ENCODE results near the gene DNMT3A. TPM values are rescaled to one million over a fixed set of nuclear protein-coding genes. Genes with fewer than 3 reads are reported as not detected.
A peak's percentile ranks its signal among the peaks of the same experiment; 100 is the strongest.

DNMT3A gene
- total RNA-seq, 1 donor from 2014 or later, result 58.1 TPM

GRCh38 chr2:25365241-25365640, 23.5 kb upstream of the DNMT3A start:
- H3K4me1 Mint-ChIP-seq (ENCODE audit: low read depth, unreplicated experiment), result no peaks in the 10 kb centered on the region
- no peaks in the 10 kb centered on the region for H3K9me3 ChIP-seq (ENCODE audit: insufficient read depth, low read depth, low read length)
- no peaks in the 10 kb centered on the region for H3K79me2 ChIP-seq (ENCODE audit: insufficient read depth, low read length)
- H3K27ac Mint-ChIP-seq (ENCODE audit: unreplicated experiment), result no peak overlapping the region
- no peaks in the 10 kb centered on the region for H3K27me3 ChIP-seq (ENCODE audit: insufficient read depth, low read length)
- H3K4me2 ChIP-seq (ENCODE audit: low read length), result no peak overlapping the region
- H4K20me1 ChIP-seq (ENCODE audit: insufficient read depth, low read length), result no peaks in the 10 kb centered on the region
- no peak overlapping the region for H2AFZ ChIP-seq (ENCODE audit: low read depth, low read length)
- H3K4me3 ChIP-seq (ENCODE audit: insufficient read depth, low read depth, low read length), result no peak overlapping the region
- no peak overlapping the region for H3K9ac ChIP-seq (ENCODE audit: low read length)
- FAIRE-seq (no peak), DNase-seq (ENCODE audit: low read depth) (no peak)
- no peak for TF ChIP-seq CTCF (IDR thresholded peaks at IDR 0.05; ENCODE audit: insufficient read depth, low read depth, low read length)
- TF ChIP-seq EZH2 (IDR thresholded peaks at IDR 0.05; ENCODE audit: insufficient read depth, low read length), result no peak
- no peaks in the 10 kb centered on the region for H3K36me3 ChIP-seq (ENCODE audit: insufficient read depth, low read length)
- H3K4me1 ChIP-seq (ENCODE audit: insufficient read depth, low read length), result peaks cover 4% of the 10 kb centered on the region
- no peak overlapping the region for H3K27ac ChIP-seq (ENCODE audit: low read depth, low read length)
- no peaks in the 10 kb centered on the region for H3K9me3 Mint-ChIP-seq (ENCODE audit: unreplicated experiment)
- no peak overlapping the region for H3K4me3 Mint-ChIP-seq (ENCODE audit: unreplicated experiment)
- no peaks in the 10 kb centered on the region for H3K36me3 Mint-ChIP-seq (ENCODE audit: low read depth, unreplicated experiment)
- H3K27me3 Mint-ChIP-seq (ENCODE audit: low read depth, unreplicated experiment), result peaks cover 37% of the 10 kb centered on the region

- Histone ChIP-seq H3K4me2 (ENCODE audit: low read length) (no peak overlapping the region), H3K27ac (ENCODE audit: low read depth, low read length) (no peak overlapping the region), H2AFZ (ENCODE audit: low read depth, low read length) (no peak overlapping the region), H3K36me3 (ENCODE audit: insufficient read depth, low read length) (no peaks in the 10 kb centered on the region), H4K20me1 (ENCODE audit: insufficient read depth, low read length) (no peaks in the 10 kb centered on the region), H3K27me3 (ENCODE audit: insufficient read depth, low read length) (no peaks in the 10 kb centered on the region), H3K9me3 (ENCODE audit: insufficient read depth, low read depth, low read length) (no peaks in the 10 kb centered on the region), H3K79me2 (ENCODE audit: insufficient read depth, low read length) (no peaks in the 10 kb centered on the region), H3K4me1 (ENCODE audit: insufficient read depth, low read length) (peaks cover 4% of the 10 kb centered on the region), H3K9ac (ENCODE audit: low read length) (no peak overlapping the region), H3K4me3 (ENCODE audit: insufficient read depth, low read depth, low read length) (no peak overlapping the region)
- no peaks in the 10 kb centered on the region for H3K36me3 Mint-ChIP-seq (ENCODE audit: low read depth, unreplicated experiment)
- no peaks in the 10 kb centered on the region for H3K4me1 Mint-ChIP-seq (ENCODE audit: low read depth, unreplicated experiment)
- H3K27ac Mint-ChIP-seq (ENCODE audit: unreplicated experiment), result no peak overlapping the region
- peaks cover 28% of the 10 kb centered on the region for H3K27me3 Mint-ChIP-seq (ENCODE audit: low read depth, unreplicated experiment)
- no peak for TF ChIP-seq EZH2 (IDR thresholded peaks at IDR 0.05; ENCODE audit: insufficient read depth, low read length)
- no peak for TF ChIP-seq CTCF (IDR thresholded peaks at IDR 0.05; ENCODE audit: insufficient read depth, low read depth, low read length)
- FAIRE-seq, result no peak
- no peak overlapping the region for H3K4me3 Mint-ChIP-seq (ENCODE audit: unreplicated experiment)
- no peaks in the 10 kb centered on the region for H3K9me3 Mint-ChIP-seq (ENCODE audit: unreplicated experiment)
- no peak for DNase-seq (ENCODE audit: low read depth)
Measured at GRCh38 chr2:25363733-25364132, 22.0 kb upstream of the DNMT3A start.

GRCh38 chr2:25362434-25363145, 20.9 kb upstream of the DNMT3A start:
- Histone ChIP-seq H3K36me3 (ENCODE audit: insufficient read depth, low read length) (no peaks in the 10 kb centered on the region), H3K9ac (ENCODE audit: low read length) (no peak overlapping the region), H3K27ac (ENCODE audit: low read depth, low read length) (no peak overlapping the region), H3K79me2 (ENCODE audit: insufficient read depth, low read length) (no peaks in the 10 kb centered on the region), H3K9me3 (ENCODE audit: insufficient read depth, low read depth, low read length) (peaks cover 2% of the 10 kb centered on the region), H3K27me3 (ENCODE audit: insufficient read depth, low read length) (no peaks in the 10 kb centered on the region), H3K4me2 (ENCODE audit: low read length) (peak overlapping the region; percentile 82), H2AFZ (ENCODE audit: low read depth, low read length) (peak overlapping the region; percentile 48), H4K20me1 (ENCODE audit: insufficient read depth, low read length) (no peaks in the 10 kb centered on the region), H3K4me3 (ENCODE audit: insufficient read depth, low read depth, low read length) (peak overlapping the region; percentile 42), H3K4me1 (ENCODE audit: insufficient read depth, low read length) (peaks cover 4% of the 10 kb centered on the region)
- Mint-ChIP-seq H3K27me3 (ENCODE audit: low read depth, unreplicated experiment) (peaks cover 24% of the 10 kb centered on the region), H3K4me3 (ENCODE audit: unreplicated experiment) (peak overlapping the region; percentile 21), H3K4me1 (ENCODE audit: low read depth, unreplicated experiment) (no peaks in the 10 kb centered on the region), H3K9me3 (ENCODE audit: unreplicated experiment) (peaks cover 3% of the 10 kb centered on the region), H3K27ac (ENCODE audit: unreplicated experiment) (no peak overlapping the region), H3K36me3 (ENCODE audit: low read depth, unreplicated experiment) (no peaks in the 10 kb centered on the region)
- TF ChIP-seq CTCF (IDR thresholded peaks at IDR 0.05; ENCODE audit: insufficient read depth, low read depth, low read length) (no peak), EZH2 (IDR thresholded peaks at IDR 0.05; ENCODE audit: insufficient read depth, low read length) (no peak)
- FAIRE-seq, result no peak
- no peak for DNase-seq (ENCODE audit: low read depth)
